Measurements from ENCODE around the gene NAV1.

DNA sequence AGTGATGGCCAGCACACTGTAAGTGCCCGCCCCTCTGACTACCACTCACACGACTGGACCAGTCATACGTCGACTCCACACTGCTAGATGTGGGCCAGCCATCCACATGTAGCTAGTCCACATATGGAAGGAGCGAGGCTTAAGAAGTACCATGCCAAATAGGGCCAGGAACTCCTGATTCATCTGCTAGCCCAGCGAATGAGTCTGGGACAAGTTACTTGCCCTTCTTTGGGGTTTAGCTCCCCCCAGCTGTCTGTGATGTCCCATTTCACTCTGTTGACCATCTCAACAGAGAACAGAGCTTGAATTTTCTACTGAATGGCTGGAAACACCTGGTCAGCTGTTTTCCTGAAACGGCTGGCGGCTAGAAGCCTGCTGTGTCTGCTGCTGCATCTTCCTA is 37.8 kb upstream of the NAV1 start:
- TF ChIP-seq POLR2AphosphoS5 (IDR thresholded peaks at IDR 0.05; ENCODE audit: low read depth): no peak
- TF ChIP-seq, protein P1, sequence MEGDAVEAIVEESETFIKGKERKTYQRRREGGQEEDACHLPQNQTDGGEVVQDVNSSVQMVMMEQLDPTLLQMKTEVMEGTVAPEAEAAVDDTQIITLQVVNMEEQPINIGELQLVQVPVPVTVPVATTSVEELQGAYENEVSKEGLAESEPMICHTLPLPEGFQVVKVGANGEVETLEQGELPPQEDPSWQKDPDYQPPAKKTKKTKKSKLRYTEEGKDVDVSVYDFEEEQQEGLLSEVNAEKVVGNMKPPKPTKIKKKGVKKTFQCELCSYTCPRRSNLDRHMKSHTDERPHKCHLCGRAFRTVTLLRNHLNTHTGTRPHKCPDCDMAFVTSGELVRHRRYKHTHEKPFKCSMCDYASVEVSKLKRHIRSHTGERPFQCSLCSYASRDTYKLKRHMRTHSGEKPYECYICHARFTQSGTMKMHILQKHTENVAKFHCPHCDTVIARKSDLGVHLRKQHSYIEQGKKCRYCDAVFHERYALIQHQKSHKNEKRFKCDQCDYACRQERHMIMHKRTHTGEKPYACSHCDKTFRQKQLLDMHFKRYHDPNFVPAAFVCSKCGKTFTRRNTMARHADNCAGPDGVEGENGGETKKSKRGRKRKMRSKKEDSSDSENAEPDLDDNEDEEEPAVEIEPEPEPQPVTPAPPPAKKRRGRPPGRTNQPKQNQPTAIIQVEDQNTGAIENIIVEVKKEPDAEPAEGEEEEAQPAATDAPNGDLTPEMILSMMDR (IDR thresholded peaks at IDR 0.05; ENCODE audit: insufficient read depth, low read length): no peak
- TF ChIP-seq, protein P2, sequence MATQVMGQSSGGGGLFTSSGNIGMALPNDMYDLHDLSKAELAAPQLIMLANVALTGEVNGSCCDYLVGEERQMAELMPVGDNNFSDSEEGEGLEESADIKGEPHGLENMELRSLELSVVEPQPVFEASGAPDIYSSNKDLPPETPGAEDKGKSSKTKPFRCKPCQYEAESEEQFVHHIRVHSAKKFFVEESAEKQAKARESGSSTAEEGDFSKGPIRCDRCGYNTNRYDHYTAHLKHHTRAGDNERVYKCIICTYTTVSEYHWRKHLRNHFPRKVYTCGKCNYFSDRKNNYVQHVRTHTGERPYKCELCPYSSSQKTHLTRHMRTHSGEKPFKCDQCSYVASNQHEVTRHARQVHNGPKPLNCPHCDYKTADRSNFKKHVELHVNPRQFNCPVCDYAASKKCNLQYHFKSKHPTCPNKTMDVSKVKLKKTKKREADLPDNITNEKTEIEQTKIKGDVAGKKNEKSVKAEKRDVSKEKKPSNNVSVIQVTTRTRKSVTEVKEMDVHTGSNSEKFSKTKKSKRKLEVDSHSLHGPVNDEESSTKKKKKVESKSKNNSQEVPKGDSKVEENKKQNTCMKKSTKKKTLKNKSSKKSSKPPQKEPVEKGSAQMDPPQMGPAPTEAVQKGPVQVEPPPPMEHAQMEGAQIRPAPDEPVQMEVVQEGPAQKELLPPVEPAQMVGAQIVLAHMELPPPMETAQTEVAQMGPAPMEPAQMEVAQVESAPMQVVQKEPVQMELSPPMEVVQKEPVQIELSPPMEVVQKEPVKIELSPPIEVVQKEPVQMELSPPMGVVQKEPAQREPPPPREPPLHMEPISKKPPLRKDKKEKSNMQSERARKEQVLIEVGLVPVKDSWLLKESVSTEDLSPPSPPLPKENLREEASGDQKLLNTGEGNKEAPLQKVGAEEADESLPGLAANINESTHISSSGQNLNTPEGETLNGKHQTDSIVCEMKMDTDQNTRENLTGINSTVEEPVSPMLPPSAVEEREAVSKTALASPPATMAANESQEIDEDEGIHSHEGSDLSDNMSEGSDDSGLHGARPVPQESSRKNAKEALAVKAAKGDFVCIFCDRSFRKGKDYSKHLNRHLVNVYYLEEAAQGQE (IDR thresholded peaks at IDR 0.05; ENCODE audit: insufficient replicate concordance, low read depth): no peak

All from HL-60 (cell line).